SIG-M5 (cell line): ENCODE data around the gene PRKG1.
"Not testable (repeated sequence)": the region's sequence is repeated elsewhere in the genome, so short reads cannot be mapped to it uniquely, and the experiment has no call there.

Experiments used
- DNase-seq: peaks from one replicate; lab custom pipeline; 2025; lab: John Stamatoyannopoulos, UW

PRKG1 gene

DNA sequence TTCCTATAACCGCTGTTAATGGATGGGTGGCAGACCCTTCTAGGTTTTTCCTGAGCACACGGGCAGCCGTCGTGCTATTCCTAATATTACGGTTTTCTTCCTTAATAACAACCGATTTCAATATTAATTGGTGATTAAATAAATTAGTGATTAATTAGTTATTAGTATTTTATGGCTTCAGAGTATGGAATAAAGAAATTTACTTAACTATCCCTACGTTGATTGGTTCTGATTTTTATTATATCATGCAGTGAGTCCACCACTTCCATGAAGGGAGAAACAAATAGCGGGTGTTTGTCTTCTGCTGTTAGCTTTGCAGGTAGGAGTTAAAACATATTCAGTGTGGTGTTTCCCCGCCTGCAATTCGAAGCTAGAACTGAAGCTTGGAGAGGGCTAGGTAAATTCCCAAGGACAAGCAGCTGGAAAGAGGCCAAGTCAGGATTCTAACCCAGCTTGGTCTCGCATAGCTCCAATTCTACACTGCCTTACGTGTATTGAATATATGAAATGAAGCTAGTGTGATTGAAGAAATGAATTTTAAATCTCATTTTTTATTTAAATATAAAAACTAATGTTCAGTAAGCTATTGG is 626.0 kb downstream of the PRKG1 start:
- no peak for DNase-seq

DNA sequence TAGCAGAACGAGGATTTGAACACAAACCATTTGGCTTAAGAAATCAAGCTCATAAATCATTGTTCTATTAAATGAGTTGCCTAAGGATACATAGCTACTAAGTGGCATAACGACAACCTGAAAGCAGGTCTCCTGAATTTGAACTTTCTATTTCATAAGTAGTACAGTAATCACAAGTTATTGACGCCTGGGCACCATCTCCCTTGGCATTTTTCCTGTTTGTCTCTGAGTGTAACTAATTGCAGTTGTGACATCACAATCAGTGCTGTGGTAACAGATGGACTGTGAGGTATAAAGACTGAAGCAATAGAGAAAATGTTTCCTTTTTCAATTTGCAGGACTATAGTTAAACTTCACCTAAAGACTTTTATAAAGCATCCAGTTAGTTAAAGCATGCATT is 631.5 kb downstream of the PRKG1 start:
- no peak for DNase-seq

DNA sequence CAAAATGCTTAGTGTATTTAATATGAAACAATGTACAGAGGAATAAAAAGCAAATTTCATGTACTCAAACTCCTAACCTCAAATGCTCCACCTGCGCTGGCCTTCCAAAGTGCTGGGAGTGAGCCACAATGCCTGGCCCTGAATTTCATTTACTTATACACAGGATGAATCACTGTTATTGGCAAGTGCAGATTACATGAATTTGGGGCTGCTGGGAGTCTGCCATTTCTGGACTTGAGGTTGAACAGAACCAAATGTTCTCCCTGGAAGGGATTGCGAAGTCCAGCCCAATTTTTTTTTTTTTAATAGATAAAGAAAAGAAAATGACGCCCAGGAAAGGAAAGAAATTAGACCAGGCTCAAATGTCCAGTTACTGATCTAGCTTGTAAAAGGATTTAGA is 631.9 kb downstream of the PRKG1 start:
- no peak for DNase-seq

DNA sequence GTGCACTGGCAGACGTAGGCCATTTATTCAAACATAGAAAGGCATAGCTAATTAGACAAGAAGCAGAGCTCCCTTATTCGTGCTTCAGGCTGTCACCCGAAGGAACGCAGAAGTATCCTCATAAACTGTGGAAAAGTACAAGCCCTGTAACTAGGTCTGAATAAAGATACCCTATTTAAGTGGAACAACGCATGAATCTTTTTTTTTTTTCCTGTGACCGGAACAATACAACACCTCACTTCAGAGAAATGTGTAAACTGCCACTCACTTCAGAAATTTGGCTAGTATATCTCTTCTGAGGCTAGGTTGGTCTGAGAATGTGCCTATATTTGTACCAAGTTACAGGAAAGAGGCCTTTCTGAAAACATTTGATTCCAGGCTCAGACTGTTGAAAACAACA is 633.1 kb downstream of the PRKG1 start:
- no peak for DNase-seq

DNA sequence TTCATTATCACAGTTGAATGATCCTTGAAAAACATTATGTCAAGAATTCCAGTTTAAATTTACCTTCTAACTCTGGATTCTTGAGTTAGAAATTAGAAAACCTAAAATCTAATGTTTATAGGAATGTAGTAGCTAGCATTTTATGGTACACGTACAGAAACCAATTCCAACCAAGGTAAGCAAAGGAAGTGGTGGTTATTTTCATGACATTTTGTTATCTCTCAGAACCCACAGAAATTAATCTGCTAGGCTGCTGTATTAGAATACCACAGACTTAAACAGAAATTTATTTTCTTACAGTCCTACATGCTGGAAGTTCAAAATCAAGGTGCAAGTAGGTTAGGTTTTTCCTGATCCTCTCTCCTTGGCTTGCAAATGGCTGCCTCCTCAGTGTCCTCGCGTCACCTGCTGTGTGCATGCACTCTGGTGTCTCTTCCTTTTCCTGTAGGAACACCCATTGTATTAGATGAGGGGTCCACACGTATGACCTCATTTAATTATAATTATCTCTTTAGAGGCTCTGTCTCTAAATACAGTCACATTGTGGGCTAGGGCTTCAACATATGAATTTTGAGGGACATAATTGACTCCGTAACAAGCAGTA is 633.6 kb downstream of the PRKG1 start:
- DNase-seq: no peak

DNA sequence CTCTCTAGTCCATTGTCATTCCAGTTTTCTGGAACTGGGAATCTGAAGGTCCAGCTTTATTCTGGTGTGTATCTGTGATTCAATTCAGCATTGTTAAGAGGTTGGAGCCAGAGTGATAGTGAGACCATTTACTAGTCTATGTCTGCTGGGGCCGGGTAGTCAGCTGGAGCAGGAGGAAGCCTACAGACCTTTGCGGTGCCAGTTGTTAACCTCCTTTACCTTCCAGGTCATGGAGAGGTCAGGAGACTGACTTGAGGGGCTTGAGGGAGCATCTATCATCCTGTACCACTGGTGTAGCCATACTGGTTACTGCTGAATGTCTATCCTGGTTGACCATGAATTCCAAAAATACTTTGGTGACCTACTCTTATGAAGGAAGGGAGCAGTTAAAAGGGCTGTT is 634.3 kb downstream of the PRKG1 start:
- DNase-seq: no peak

DNA sequence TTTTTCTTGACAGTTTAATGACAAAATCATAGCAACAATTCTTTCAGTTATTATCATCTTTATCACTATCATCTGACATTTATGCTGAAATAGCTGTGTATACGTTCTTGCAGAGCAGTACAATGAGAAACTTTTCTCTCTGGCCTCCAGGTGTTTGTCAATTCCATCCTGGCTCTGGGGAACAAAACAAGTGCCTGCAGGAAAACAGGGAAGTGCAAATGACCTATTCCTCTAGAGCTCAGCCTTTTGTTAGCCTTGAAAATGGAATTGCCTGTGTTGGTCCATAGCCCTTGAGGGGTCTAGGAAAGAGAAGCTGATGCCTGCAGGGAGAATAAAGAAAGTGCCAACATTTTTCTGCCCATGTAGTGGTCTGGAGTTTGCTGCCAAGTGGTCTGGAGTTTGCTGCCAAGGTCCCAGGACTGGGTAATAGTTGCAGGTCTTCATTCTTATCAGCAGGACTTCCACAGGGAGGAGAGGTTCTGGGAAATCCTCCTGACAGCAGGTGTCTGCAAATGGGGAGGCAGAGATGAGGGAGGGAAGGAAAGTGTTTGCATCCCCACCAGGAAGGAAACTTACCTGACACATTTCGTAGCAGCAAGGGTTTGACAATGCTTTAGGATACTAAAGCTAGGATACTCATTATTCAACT is 635.2 kb downstream of the PRKG1 start:
- DNase-seq: no peak

DNA sequence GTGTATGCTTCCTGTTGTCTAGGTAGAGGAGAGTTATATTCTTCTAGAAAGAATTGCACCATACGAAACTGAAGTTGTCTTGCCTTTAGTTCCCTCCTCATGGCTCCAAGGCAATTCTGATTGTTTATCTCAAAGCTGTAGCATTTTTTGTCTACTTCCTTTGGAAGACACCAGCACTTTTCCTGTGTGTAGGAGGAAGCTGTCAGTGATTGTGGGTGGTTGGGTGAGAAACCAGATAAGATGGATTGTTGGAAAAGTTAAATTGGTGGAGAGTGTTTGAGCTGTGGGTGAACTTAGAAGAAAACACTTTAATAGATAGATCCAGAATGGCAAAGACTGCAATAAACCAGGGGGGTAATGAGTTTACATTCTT is 637.2 kb downstream of the PRKG1 start:
- DNase-seq: no peak

DNA sequence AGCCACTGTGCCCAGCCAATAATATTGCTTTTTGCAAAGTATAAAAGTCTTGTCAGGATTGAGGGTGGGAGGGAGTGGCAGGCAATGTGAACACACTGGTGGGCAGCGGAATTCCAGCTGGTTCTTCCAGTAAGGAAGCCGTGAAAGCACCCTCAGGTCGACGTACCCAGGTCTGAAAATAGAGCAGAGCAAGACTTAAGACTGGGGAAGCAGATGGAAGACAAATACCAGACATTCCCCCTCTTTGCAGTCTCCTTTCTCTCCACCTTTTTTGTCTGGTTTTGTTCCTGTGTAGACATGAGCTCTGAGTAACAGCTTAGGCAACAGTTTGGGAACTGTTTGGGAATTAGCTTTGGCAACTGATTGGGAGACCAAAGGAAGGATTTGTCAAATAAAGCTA is 642.7 kb downstream of the PRKG1 start:
- DNase-seq: no peak

DNA sequence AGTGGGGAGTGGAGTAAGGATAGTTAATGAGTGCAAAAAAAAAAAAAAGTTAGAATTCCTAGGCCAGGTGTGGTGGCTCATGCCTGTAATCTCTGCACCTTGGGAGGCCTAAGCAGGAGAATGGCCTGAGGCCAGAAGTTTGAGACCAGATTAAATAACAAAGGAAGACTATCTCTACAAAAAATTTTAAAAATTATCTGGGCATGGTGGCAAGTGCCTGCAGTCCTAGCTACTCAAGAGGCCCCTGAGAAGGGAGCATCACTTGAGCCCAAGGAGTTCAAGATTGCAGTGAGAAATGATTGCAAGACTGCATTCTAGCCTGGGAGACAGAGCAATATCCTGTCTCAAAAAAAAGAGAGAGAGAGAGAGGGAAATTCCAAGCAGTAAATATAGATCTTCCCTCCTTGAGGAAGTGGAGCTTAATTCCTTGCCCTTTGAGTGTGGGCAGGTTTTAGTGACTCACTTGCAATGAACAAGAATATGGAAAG is 644.6 kb downstream of the PRKG1 start:
- no peak for DNase-seq

DNA sequence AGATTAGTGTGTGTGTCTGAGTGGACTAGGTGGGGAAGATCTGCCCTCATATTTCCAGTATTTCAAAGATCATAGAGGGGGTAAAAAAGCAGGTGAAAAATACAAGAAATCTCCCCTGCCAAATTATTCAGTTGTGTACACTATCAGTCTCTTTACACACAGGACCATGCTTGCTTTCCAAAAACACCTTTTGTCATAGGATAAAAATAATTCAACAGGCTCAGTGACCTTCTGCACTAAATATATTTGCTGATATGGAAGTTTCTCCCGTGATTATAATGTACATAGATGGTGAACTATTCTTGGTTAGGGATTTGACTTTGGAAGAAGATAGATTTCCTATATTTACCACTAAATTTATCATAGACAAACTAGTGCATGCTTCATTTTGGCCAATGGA is 649.8 kb downstream of the PRKG1 start:
- no peak for DNase-seq

DNA sequence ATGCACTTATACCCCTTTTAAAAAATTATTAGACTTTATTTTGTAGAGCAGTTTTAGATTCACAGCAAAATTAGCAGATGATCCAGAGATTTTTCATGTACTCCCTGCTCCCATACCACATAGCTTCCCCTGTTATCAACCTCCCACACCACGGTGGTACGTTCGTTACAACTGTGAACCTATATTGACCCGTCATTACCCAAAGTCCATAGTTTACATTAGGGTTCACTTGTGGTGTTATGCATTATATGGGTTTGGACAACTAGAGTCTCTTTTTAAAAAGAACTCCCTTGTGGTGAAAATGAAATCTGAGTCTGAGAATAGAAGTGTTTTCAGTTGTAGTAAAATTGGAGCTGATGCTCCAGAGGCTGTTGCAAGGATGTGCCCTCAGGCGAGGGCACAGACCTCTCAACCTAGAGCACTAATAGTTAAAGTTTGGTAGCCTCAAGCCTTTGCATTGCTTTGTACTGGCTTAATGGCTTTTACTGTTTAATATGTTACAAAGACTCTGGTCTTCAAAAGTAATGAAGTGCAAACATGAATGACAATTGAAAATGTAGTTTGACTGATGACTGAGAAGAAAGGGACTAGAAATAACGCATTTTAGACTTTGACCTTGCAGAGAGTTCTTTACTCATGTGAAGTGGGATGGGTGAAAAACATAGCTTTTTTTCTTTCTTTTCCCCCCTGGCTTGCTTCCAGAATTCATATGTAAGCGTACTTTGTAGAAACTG is 655.7 kb downstream of the PRKG1 start:
- DNase-seq: no peak

DNA sequence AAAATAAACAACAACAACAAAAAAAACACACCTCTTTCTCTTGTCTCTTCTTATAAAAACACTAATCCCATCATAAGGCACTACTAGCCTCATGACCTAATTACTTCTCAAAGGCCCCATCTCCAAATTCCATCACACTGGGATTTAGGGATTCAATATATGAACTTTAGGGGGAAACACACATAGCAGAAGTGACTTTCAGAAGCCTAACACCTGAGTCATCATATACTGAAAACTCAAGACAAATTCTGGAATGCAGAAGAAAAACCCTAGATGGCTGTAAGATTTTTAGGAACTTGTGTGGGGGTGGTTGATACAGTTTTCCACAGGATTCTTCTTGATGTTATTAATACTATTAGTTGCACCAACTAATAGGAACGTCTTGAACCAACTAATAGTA is 658.8 kb downstream of the PRKG1 start:
- no peak for DNase-seq

DNA sequence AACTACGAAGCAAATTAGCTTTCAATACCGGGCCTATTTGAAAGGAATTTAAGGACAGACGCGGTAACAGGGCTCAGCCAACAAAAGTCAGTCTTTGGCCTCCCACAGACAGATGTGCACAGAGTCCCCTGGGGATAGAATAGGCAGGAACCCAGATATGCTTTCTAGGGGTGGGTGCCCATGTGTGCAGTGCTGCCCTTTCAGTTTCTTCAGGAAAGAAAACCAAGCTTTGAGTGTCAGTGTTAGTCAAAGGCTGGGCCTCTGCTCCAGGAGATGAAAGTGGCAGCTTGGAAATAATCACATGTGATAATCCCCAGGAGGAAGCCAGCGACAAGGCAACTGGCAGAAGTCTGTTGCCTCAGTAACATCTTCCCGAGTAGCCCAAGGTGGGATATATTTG is 668.9 kb downstream of the PRKG1 start:
- no peak for DNase-seq

DNA sequence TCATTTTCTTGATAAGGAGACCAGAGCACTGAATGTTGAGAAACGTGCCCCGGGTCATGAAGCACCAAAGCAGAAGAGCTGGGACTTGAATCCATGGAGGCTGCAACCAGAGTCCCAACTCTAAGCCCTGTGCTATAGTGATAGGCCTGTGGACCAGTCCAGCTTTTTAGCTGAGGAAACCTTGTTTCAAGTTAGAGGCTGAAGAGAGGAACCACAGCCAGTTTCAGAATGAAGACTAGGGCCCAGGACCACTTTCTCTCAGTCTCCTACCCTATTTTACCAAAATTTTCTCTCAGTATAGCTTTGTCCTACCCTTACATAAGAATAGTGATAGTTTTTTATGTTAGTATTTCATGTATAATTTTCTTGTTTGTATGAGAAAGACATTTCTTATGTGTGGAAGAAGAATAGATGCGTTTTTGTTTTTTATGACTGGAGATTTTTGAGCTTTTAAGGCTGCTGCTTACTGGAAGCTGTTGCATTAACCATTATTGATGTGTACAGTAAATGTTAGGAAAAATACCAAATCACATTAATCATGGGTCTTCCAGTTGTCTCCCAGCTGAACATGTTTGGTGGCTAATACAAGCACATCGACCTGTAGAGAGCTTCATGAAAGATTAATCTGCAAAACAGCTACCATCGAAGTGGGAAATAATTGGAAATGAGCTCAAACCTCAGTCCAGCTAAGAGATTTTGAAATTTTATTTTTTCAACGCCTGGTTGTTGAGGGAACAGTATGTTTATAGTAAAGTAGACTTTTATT is 670.1 kb downstream of the PRKG1 start:
- DNase-seq: no peak

DNA sequence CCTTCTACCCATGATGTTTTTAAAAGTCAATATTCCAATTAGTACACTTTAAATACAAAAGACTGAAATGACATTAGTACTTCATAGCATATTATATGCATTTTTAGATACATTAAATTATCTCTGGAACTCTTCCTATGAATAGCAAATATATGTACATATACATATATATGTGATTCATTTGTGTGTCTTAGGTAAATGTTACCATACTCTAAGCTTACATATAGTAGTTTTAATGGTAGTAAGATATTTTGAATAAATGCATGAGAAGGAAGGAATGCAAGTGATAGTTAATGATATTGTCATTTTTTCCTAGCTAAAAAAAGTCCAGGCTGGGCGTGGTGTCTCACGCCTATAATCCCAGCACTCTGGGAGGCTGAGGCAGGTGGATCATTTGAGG is 671.1 kb downstream of the PRKG1 start:
- DNase-seq: no peak

DNA sequence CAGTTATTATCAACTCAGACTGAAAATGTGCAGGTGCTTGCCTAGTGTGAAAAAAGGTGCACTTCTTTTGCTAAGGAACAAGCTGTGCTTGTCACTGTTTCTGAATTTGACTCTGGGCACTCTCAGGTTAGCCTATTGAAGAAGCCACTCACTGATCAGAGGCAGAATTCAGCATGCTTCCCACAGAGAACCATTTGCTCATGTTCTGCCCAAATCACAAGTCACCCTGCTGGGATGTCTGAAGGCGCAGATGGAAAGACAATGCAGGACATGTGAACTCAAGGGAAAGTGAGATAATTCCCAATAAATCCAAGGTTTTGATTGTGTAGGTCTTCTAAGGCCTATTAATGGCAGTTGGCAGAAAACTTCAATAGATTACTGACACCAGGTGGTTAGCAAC is 672.9 kb downstream of the PRKG1 start:
- no peak for DNase-seq

DNA sequence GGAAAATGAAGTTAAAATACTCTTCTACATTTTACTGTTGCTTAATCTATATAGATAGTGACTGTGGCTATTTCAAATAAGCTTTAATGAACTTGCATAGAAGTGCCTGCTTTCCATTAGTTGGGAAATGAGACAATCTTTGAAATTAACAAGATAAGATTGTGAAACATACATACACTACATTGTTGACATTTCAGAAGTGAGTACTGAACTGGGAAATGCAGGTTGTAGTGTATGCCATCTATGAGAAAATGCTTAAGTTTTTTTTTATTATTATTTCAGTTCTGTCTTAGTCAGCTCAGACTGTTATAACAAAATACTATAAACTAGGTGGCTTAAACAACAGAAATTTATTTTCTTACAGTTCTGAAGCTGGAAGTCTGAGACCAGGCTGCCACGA is 674.7 kb downstream of the PRKG1 start:
- no peak for DNase-seq

DNA sequence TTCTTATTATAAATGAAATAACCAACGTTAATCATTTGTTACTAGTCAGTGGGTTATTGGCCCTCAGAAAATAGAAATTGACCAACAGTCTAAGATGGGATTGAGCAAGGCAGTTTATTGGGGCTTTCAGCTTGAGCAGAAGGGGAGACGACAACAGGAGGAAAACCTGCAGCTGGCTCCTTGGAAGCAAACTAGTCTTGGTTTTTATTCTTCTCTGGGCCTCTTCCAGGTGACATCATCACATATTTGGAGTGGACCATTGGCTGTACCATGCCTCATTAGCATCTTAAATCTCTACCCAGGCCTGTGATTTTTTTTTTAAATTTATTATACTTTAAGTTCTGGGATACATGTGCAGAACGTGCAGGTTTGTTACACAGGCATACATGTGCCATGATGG is 684.1 kb downstream of the PRKG1 start:
- no peak for DNase-seq

DNA sequence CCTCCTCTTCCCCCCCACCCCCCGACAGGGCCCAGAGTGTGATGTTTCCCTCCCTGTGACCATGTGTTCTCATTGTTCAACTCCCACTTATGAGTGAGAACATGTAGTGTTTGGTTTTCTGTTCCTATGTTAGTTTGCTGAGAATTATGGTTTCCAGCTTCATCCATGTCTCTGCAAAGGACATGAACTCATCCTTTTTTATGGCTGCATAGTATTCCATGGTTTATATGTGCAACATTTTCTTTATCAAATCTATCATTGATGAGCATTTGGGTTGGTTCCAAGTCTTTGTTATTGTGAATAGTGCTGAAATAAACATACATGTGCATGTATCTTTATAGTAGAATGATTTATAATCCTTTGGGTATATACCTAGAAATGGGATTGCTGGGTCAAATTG is 684.6 kb downstream of the PRKG1 start:
- DNase-seq: not testable (repeated sequence)

DNA sequence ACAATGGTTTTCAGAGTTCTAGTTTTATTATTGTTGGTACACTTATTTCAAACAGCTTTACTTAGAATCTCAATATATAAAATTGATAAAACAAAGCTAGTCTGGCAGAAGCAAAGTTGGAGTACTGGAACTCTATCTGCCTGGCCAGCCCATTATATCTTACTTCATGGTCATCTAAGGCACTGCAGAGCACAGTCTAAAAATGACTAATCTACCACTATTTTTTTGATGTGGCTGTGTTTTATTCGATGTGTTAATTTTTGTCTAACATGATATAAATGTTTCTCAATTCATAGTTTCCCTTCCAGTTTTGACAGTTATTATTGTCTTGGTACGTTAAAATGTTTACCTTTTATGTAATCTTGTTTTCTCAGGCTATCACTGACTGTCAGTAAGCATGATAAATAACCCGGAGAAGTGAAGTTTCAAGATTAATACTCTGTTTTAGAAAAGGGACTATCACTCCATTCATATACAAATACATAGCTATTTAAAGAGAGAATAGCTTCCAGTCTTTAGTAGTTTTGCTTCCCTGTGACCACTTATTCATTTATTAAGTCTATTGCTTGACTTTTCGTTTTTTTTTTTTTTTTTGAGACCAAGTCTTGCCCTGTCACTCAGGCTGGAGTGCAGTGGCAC is 685.7 kb downstream of the PRKG1 start:
- DNase-seq: no peak
